ENCODE results near the gene PUM1. TPM values are rescaled to one million over a fixed set of nuclear protein-coding genes. Genes with fewer than 3 reads are reported as not detected.
A peak's percentile ranks its signal among the peaks of the same experiment; 100 is the strongest.

PUM1 gene
- total RNA-seq, 2 experiments from 2014 or later = 112 to 114 TPM

GRCh38 chr1:30928789-30929134, 136.8 kb downstream of the PUM1 start:
- H3K4me3 Mint-ChIP-seq = no peak overlapping the region
- POLR2A ChIA-PET = interaction anchor here (0.9 kb wide), 1 partner anchor 127 kb away, joined by 3 read pairs; no protein-coding TSS in a partner anchor
- no peak for ATAC-seq (ENCODE audit: low read depth)

GRCh38 chr1:30928171-30928570, 137.3 kb downstream of the PUM1 start:
- no peaks in the 10 kb centered on the region for H3K9me3 Mint-ChIP-seq
- peaks cover 2% of the 10 kb centered on the region for H3K4me1 Mint-ChIP-seq
- POLR2A ChIA-PET = interaction anchor here (0.9 kb wide), 1 partner anchor 126 kb away, joined by 3 read pairs; no protein-coding TSS in a partner anchor
- H3K36me3 Mint-ChIP-seq = peaks cover 3% of the 10 kb centered on the region
- H3K27me3 Mint-ChIP-seq = peaks cover 6% of the 10 kb centered on the region
- H3K27ac Mint-ChIP-seq = no peak overlapping the region
- DNase-seq = no peak
- ATAC-seq (ENCODE audit: low read depth) = no peak
- H3K4me3 Mint-ChIP-seq = no peak overlapping the region

More at GRCh38 chr1:30928789-30929134, 136.8 kb downstream of the PUM1 start:
- H3K4me1 Mint-ChIP-seq = peaks cover 2% of the 10 kb centered on the region
- no peak overlapping the region for H3K27ac Mint-ChIP-seq
- H3K9me3 Mint-ChIP-seq = no peaks in the 10 kb centered on the region
- no peak for DNase-seq
- peaks cover 3% of the 10 kb centered on the region for H3K36me3 Mint-ChIP-seq
- H3K27me3 Mint-ChIP-seq = peaks cover 6% of the 10 kb centered on the region

GRCh38 chr1:30927448-30927847, 138.1 kb downstream of the PUM1 start:
- Mint-ChIP-seq H3K4me3 (no peak overlapping the region), H3K4me1 (peaks cover 2% of the 10 kb centered on the region), H3K9me3 (no peaks in the 10 kb centered on the region), H3K27me3 (peaks cover 11% of the 10 kb centered on the region), H3K27ac (no peak overlapping the region), H3K36me3 (no peaks in the 10 kb centered on the region)
- POLR2A ChIA-PET = no interaction called here
- DNase-seq (no peak), ATAC-seq (ENCODE audit: low read depth) (no peak)

GRCh38 chr1:30923597-30923996, 141.9 kb downstream of the PUM1 start:
- Mint-ChIP-seq H3K4me3 (no peak overlapping the region), H3K36me3 (no peaks in the 10 kb centered on the region), H3K9me3 (no peaks in the 10 kb centered on the region), H3K27ac (no peak overlapping the region), H3K27me3 (peaks cover 25% of the 10 kb centered on the region), H3K4me1 (peaks cover under 1% of the 10 kb centered on the region)
- no peak for DNase-seq
- POLR2A ChIA-PET = no interaction called here
- no peak for ATAC-seq (ENCODE audit: low read depth)

- no peak overlapping the region for H3K27ac Mint-ChIP-seq
- no peak for ATAC-seq (ENCODE audit: low read depth)
- no peak overlapping the region for H3K4me3 Mint-ChIP-seq
- POLR2A ChIA-PET = no interaction called here
- H3K4me1 Mint-ChIP-seq = no peaks in the 10 kb centered on the region
- no peaks in the 10 kb centered on the region for H3K9me3 Mint-ChIP-seq
- H3K27me3 Mint-ChIP-seq = peaks cover 21% of the 10 kb centered on the region
- no peak for DNase-seq
- H3K36me3 Mint-ChIP-seq = no peaks in the 10 kb centered on the region
Observed at GRCh38 chr1:30920827-30921226, 144.7 kb downstream of the PUM1 start.

- H3K27me3 Mint-ChIP-seq = peaks cover 21% of the 10 kb centered on the region
- H3K4me1 Mint-ChIP-seq = no peaks in the 10 kb centered on the region
- H3K9me3 Mint-ChIP-seq = no peaks in the 10 kb centered on the region
- no peaks in the 10 kb centered on the region for H3K36me3 Mint-ChIP-seq
- no peak overlapping the region for H3K27ac Mint-ChIP-seq
- DNase-seq (peak; percentile 2), ATAC-seq (ENCODE audit: low read depth) (no peak)
- POLR2A ChIA-PET = no interaction called here
- no peak overlapping the region for H3K4me3 Mint-ChIP-seq
Observed at GRCh38 chr1:30919025-30919881, 146.3 kb downstream of the PUM1 start.

- Mint-ChIP-seq H3K27me3 (peaks cover 13% of the 10 kb centered on the region), H3K36me3 (no peaks in the 10 kb centered on the region), H3K27ac (no peak overlapping the region), H3K4me1 (peaks cover 4% of the 10 kb centered on the region), H3K9me3 (no peaks in the 10 kb centered on the region), H3K4me3 (no peak overlapping the region)
- ATAC-seq (ENCODE audit: low read depth) (no peak), DNase-seq (no peak)
- POLR2A ChIA-PET = no interaction called here
Observed at GRCh38 chr1:30916296-30916695, 149.2 kb downstream of the PUM1 start.

GRCh38 chr1:30915491-30916230, 149.9 kb downstream of the PUM1 start:
- POLR2A ChIA-PET = no interaction called here
- Mint-ChIP-seq H3K9me3 (no peaks in the 10 kb centered on the region), H3K27me3 (peaks cover 14% of the 10 kb centered on the region), H3K4me3 (no peak overlapping the region), H3K36me3 (no peaks in the 10 kb centered on the region), H3K27ac (no peak overlapping the region), H3K4me1 (peaks cover 4% of the 10 kb centered on the region)
- ATAC-seq (ENCODE audit: low read depth) (no peak), DNase-seq (no peak)

GRCh38 chr1:30914931-30915330, 150.6 kb downstream of the PUM1 start:
- no peak for ATAC-seq (ENCODE audit: low read depth)
- Mint-ChIP-seq H3K4me3 (no peak overlapping the region), H3K27me3 (peaks cover 18% of the 10 kb centered on the region), H3K27ac (peak overlapping the region; percentile 72), H3K4me1 (peaks cover 4% of the 10 kb centered on the region), H3K9me3 (no peaks in the 10 kb centered on the region), H3K36me3 (no peaks in the 10 kb centered on the region)
- no peak for DNase-seq
- POLR2A ChIA-PET = no interaction called here

GRCh38 chr1:30914587-30914922, 151.0 kb downstream of the PUM1 start:
- Mint-ChIP-seq H3K36me3 (no peaks in the 10 kb centered on the region), H3K27me3 (peaks cover 22% of the 10 kb centered on the region), H3K4me1 (peaks cover 4% of the 10 kb centered on the region), H3K9me3 (no peaks in the 10 kb centered on the region), H3K27ac (peak overlapping the region; percentile 72), H3K4me3 (no peak overlapping the region)
- POLR2A ChIA-PET = no interaction called here
- DNase-seq (no peak), ATAC-seq (ENCODE audit: low read depth) (no peak)

GRCh38 chr1:30912913-30913652, 152.4 kb downstream of the PUM1 start:
- peaks cover 26% of the 10 kb centered on the region for H3K27me3 Mint-ChIP-seq
- H3K36me3 Mint-ChIP-seq = no peaks in the 10 kb centered on the region
- H3K4me1 Mint-ChIP-seq = peaks cover 8% of the 10 kb centered on the region
- H3K9me3 Mint-ChIP-seq = no peaks in the 10 kb centered on the region
- H3K4me3 Mint-ChIP-seq = no peak overlapping the region
- H3K27ac Mint-ChIP-seq = no peak overlapping the region
- ATAC-seq (ENCODE audit: low read depth) (peak; percentile 23), DNase-seq (no peak)
- POLR2A ChIA-PET = no interaction called here

- peaks cover 8% of the 10 kb centered on the region for H3K4me1 Mint-ChIP-seq
- no peak overlapping the region for H3K27ac Mint-ChIP-seq
- DNase-seq (no peak), ATAC-seq (ENCODE audit: low read depth) (no peak)
- no peaks in the 10 kb centered on the region for H3K9me3 Mint-ChIP-seq
- H3K27me3 Mint-ChIP-seq = peaks cover 34% of the 10 kb centered on the region
- H3K36me3 Mint-ChIP-seq = no peaks in the 10 kb centered on the region
- H3K4me3 Mint-ChIP-seq = no peak overlapping the region
- POLR2A ChIA-PET = no interaction called here
Observed at GRCh38 chr1:30912224-30912623, 153.3 kb downstream of the PUM1 start.

- H3K27ac Mint-ChIP-seq = peak overlapping the region; percentile 42
- POLR2A ChIA-PET = no interaction called here
- peak; percentile 26 for ATAC-seq (ENCODE audit: low read depth)
Observed at GRCh38 chr1:30911059-30911954, 154.2 kb downstream of the PUM1 start.

More at GRCh38 chr1:30911059-30911954, 154.2 kb downstream of the PUM1 start:
- H3K9me3 Mint-ChIP-seq = no peaks in the 10 kb centered on the region
- peak; percentile 58 for DNase-seq
- H3K4me3 Mint-ChIP-seq = no peak overlapping the region
- peaks cover 8% of the 10 kb centered on the region for H3K4me1 Mint-ChIP-seq
- no peaks in the 10 kb centered on the region for H3K36me3 Mint-ChIP-seq
- peaks cover 43% of the 10 kb centered on the region for H3K27me3 Mint-ChIP-seq

Data from activated naive CD8-positive, alpha-beta T cell treated with anti-CD3 and anti-CD28 coated beads, Interleukin-2, amount 10 ng/mL, durations not matched to agents 7 days and 5 days (primary cell).